ENCODE results near the gene PKN2. TPM values are rescaled to one million over a fixed set of nuclear protein-coding genes. Genes with fewer than 3 reads are reported as not detected.

Gene PKN2
- total and polyA plus RNA-seq, 9 of the 15 experiments (the other 6 are each of a cell fraction or from before 2014, with no cell fraction given), result 4.5 to 25.3 (median 19.2) TPM

- peak; percentile 97 for TF ChIP-seq TAF1 (IDR thresholded peaks at IDR 0.05; ENCODE audit: control insufficient read depth, extremely low read depth, insufficient read depth, low read length, severe bottlenecking)
- TF ChIP-seq CBX3 (IDR thresholded peaks at IDR 0.05; ENCODE audit: borderline replicate concordance in 1 of 2, low read length in 2 of 2), result peak in 1 of 2 experiments; percentile 57; a peak in 1 of 3 replicates
- TF ChIP-seq NR4A1 (CRISPR knock-in tag; IDR thresholded peaks at IDR 0.05), result no peak
- TF ChIP-seq NR4A1 (tag; IDR thresholded peaks at IDR 0.05), result no peak
- no peak for TF ChIP-seq ZNF165 (CRISPR knock-in tag; IDR thresholded peaks at IDR 0.05; ENCODE audit: borderline replicate concordance)
- TF ChIP-seq SRSF9 (IDR thresholded peaks at IDR 0.05; ENCODE audit: borderline replicate concordance, low read depth, low read length), result no peak
- no peak; the same call in 1 of the 2 replicates for TF ChIP-seq MYBL2 (IDR thresholded peaks at IDR 0.05; ENCODE audit: low read depth)
- TF ChIP-seq MYBL2 (CRISPR knock-in tag; IDR thresholded peaks at IDR 0.05; ENCODE audit: borderline replicate concordance), result no peak
- peak; percentile 68; the same call in 1 of the 2 replicates for TF ChIP-seq RNF2 (IDR thresholded peaks at IDR 0.05)
- no peak for TF ChIP-seq IRF9 (tag; IDR thresholded peaks at IDR 0.05)
- no peak for TF ChIP-seq ZBTB34 (CRISPR knock-in tag; IDR thresholded peaks at IDR 0.05)
- peak; percentile 29 to 50 (median 34); a peak in 4 of 6 replicates for TF ChIP-seq CTCF (IDR thresholded peaks at IDR 0.05 in 2 of 3, conservative IDR thresholded peaks at IDR 0.05 in 1 of 3; ENCODE audit: insufficient read depth in 2 of 3, low read depth in 1 of 3, low read length in 3 of 3)
- TF ChIP-seq TRIM28 (IDR thresholded peaks at IDR 0.05), result no peak; the same call in 1 of the 2 replicates
- no peak for TF ChIP-seq YBX1 (IDR thresholded peaks at IDR 0.05)
- no peak for TF ChIP-seq HNRNPLL (IDR thresholded peaks at IDR 0.05; ENCODE audit: low read depth, low read length, poor library complexity, severe bottlenecking)
- TF ChIP-seq LCOR (CRISPR knock-in tag; IDR thresholded peaks at IDR 0.05), result peak; percentile 66; the same call in 1 of the 2 replicates
- TF ChIP-seq ZFP30 (CRISPR knock-in tag; IDR thresholded peaks at IDR 0.05; ENCODE audit: borderline replicate concordance), result no peak
- no peak for TF ChIP-seq CREBBP (IDR thresholded peaks at IDR 0.05; ENCODE audit: low read depth, low read length)
- TF ChIP-seq SIN3B (IDR thresholded peaks at IDR 0.05; ENCODE audit: low read depth), result peak; percentile 73
- peak; percentile 15 for TF ChIP-seq GTF2B (IDR thresholded peaks at IDR 0.05; ENCODE audit: extremely low read depth, insufficient read length)
- TF ChIP-seq DACH1 (IDR thresholded peaks at IDR 0.05; ENCODE audit: partially characterized antibody), result no peak
Observed at GRCh38 chr1:88683541-88684481, at the start of gene PKN2 (continued).

All from K562 (cell line).